WERI-Rb-1 (cell line): ENCODE measurements around the gene CCR9.

Experiments
- DNase-seq: peaks from one replicate; pipeline ENCODE4 v3.0.0-alpha.2; 2020
- H3K27ac ChIP-seq: fragments of 250-450 bp; sonication (Bioruptor Pico); 2 replicates; pipeline ENCODE4 v1.5.1; 2020; ENCODE audit warnings: mild to moderate bottlenecking, moderate library complexity
- H3K27me3 ChIP-seq: fragments of 250-450 bp; sonication (Bioruptor Pico); 2 replicates; pipeline ENCODE4 v1.5.1; 2021; ENCODE audit warnings: mild to moderate bottlenecking, low read depth, moderate library complexity; ENCODE audit not compliant: insufficient read depth, severe bottlenecking
- H3K36me3 ChIP-seq: fragments of 250-450 bp; sonication (Bioruptor Pico); 2 replicates; pipeline ENCODE4 v1.5.1; 2020; ENCODE audit warnings: mild to moderate bottlenecking, moderate library complexity
- H3K4me3 ChIP-seq: 2 replicates; pipeline ENCODE4 v1.5.1; 2011; ENCODE audit warnings: low read depth, mild to moderate bottlenecking, control low read depth, low read length
- H3K9me3 ChIP-seq: fragments of 250-450 bp; sonication (Bioruptor Pico); 2 replicates; pipeline ENCODE4 v1.5.1; 2021; ENCODE audit warnings: mild to moderate bottlenecking, moderate library complexity; ENCODE audit not compliant: severe bottlenecking
- CTCF ChIP-seq: IDR thresholded peaks from 2 replicates; pipeline ENCODE4 v1.5.1; 2011; ENCODE audit warnings: low read depth, mild to moderate bottlenecking, control low read depth, inconsistent platforms, low read length

Gene CCR9

GRCh38 chr3:45885979-45886705, at the start of gene CCR9:
CCR9 (plus strand) TSS chr3:45886543; CDS start chr3:45894934, 8,391 bp downstream.
- Histone ChIP-seq H3K27me3 (no peaks in the 10 kb centered on the region), H3K36me3 (no peaks in the 10 kb centered on the region), H3K4me3 (no peak within 1 kb of the TSS), H3K9me3 (no peaks in the 10 kb centered on the region), H3K27ac (no peak within 1 kb of the TSS)
- no peak for TF ChIP-seq CTCF
- no peak for DNase-seq

GRCh38 chr3:45838466-45838865, 47.9 kb upstream of the CCR9 start:
- Histone ChIP-seq H3K4me3 (no peak overlapping the region), H3K27ac (no peak overlapping the region), H3K27me3 (no peaks in the 10 kb centered on the region), H3K9me3 (no peaks in the 10 kb centered on the region), H3K36me3 (no peaks in the 10 kb centered on the region; the same call in 1 of the 2 replicates)
- TF ChIP-seq CTCF: no peak
- DNase-seq: no peak

- Histone ChIP-seq H3K9me3 (no peaks in the 10 kb centered on the region), H3K27ac (no peak overlapping the region), H3K4me3 (peak overlapping the region; percentile 88), H3K27me3 (no peaks in the 10 kb centered on the region), H3K36me3 (no peaks in the 10 kb centered on the region)
- no peak for TF ChIP-seq CTCF
- peak; percentile 7 for DNase-seq
Measured at GRCh38 chr3:45841420-45841756, 45.0 kb upstream of the CCR9 start.

- H3K27ac ChIP-seq: peak within 1 kb of the TSS; percentile 37; the same call in 1 of the 2 replicates
- H3K36me3 ChIP-seq: no peaks in the 10 kb centered on the region
- H3K9me3 ChIP-seq: no peaks in the 10 kb centered on the region
- H3K27me3 ChIP-seq: no peaks in the 10 kb centered on the region
- TF ChIP-seq CTCF: no peak
- peak within 1 kb of the TSS; percentile 88 for H3K4me3 ChIP-seq
- peak; percentile 89 for DNase-seq
Measured at GRCh38 chr3:45841757-45842491, 44.4 kb upstream of the CCR9 start, which contains the start of gene LZTFL1. LZTFL1 (minus strand) TSS chr3:45842119; CDS start chr3:45841991, 128 bp downstream.

- Histone ChIP-seq H3K27me3 (no peaks in the 10 kb centered on the region), H3K4me3 (no peak overlapping the region), H3K36me3 (no peaks in the 10 kb centered on the region), H3K27ac (no peak overlapping the region), H3K9me3 (no peaks in the 10 kb centered on the region)
- no peak for DNase-seq
- no peak for TF ChIP-seq CTCF
Measured at GRCh38 chr3:45842851-45843625, 43.3 kb upstream of the CCR9 start.
